ENCODE data around the gene ATP2C1.
"Not testable (repeated sequence)": the region's sequence is repeated elsewhere in the genome, so short reads cannot be mapped to it uniquely, and the experiment has no call there.

Gene ATP2C1

DNA sequence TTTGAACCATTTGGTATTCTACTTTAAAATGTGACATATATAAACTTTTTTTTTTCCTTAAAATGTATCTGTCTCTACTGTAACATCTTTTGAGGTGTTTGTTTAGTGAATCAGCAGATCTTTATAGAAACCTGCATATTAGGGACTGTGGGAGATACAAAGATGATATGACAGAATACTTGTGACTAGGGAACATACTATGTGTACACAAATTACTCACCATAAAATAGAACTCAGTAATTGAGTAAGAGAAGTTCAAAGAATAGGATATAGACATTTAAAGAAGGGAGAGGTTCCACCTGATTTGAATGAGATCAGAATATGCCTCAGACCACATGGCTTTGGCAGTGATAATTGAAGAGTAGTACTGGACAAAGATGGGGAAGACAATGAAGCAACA lies 47.9 kb downstream of the ATP2C1 start:
- DNase-seq = no peak

DNA sequence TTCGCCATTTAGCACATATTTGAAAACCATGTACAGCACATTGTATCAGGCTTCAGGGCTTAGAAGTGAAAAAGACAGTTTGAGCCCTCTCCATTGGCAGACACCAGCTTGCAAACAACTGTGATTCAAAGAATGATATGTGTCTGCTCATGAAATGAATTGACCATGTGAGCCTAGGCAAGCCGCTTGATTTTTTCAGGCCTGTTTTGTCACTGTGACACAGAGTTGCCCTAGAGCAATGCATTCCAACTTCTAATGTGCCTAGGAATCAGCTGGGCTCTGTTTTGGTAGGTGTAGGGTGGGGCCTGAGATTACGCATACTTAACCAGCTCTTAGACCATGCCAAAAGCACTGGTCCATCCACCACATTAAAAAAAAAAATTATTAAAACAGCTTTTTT lies 53.0 kb downstream of the ATP2C1 start:
- no peak for DNase-seq

DNA sequence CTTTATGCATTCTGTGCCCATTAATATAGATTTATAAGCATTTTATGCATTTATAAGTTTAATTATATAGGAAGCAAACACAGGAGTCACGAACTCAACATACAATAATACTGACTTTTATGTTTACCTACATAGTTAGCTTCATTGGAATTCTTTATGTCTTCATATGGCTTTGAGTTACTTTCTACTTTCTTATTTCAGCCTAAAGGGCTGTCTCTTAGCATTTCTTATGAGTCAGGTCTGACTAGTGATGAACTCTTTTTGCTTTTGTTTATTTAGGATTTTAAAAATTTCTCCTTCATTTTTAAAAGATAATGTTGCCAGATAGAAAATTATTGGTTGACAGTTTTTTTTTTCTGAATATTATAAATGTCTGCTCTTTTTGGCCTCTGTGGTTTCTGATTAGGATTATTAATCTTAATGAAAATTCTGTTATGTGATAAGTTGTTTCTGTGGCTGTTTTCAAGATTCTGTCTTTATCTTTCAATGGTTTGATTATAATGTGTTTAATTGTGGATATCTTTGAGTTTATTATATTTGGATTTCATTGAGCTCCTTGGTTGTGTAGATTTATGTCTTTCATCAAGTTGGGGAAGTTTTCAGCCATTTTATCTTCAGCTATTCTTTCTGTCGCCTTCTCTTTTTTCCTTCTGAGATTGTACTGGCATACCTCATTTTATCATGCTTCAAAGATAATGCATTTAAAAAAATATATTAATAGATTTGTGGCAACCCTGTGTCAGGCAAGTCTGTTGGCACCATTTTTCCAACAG lies 54.3 kb downstream of the ATP2C1 start:
- no peak for DNase-seq

DNA sequence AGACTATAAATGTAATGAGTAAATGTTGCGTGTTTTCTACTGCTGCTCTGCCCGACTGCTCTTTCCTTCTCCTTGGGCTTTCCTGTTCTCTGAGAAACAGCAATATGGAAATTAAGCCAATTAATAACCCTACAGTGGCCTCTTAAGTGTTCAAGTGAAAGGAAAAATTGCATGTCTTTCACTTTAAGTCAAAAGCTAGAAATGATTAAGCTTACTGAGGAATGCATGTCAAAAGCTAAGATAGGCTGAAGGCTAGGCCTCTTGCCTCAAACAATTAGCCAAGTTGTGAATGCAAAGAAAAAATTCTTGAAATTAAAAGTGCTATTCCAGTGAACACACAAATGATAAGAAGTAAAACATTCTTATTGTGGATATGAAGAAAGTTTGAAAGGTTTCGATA lies 55.0 kb downstream of the ATP2C1 start:
- no peak for DNase-seq

DNA sequence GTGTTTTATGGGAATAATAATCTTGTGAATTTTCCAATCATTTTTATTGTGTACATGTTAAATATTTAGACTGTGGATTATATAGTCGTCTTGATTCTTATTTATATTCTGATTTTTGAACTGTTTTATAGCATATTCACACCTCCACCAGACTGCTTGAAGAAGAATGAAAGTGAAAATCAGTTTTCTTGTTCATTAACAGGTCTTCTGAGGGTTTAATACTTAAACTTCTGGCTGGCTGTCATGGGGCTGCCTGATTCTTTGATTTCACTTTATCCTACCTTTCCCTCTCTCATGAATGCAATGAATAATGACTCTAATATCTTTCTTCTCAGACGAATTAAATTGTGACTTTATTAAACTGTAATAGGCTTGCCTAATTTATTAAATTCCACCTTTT lies 56.2 kb downstream of the ATP2C1 start:
- no peak for DNase-seq

DNA sequence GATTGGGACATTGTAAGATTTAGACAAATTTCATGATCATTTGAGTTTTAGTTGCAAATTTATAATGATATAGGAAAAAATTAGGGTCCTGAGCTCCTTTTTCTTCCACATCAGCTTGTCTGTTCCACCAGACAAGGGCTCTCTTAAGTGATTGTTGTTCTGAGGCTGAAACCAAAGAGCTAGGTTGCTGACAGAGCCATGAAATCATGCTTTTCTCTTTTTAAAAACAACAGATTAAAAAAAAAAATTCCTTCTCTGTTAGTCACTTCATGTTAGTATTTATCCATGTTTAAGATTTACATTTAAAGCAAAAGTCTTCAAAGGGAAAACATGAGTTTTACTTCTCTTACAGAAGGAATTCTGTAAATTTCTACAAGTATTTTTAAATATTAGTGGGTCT lies 56.8 kb downstream of the ATP2C1 start:
- DNase-seq = no peak

DNA sequence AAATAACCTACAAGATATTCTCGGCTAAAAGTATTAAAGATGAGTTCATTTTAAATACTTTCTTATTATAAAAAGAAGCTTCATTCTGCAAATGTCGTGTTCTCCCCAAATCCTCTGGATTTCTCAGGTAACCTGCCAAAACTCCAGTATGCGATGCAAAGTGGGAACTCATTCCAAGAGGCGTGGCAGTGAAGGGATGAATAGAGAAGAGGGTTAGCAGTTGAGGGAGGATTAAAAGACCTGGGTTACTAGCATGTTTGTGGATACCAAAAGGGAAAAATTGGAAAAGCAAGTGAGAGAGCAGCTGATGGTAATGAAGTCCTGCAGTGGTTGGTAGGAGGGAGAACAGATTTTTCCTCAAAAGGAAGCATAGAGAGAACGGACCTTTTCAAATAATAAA lies 61.6 kb downstream of the ATP2C1 start:
- no peak for DNase-seq

DNA sequence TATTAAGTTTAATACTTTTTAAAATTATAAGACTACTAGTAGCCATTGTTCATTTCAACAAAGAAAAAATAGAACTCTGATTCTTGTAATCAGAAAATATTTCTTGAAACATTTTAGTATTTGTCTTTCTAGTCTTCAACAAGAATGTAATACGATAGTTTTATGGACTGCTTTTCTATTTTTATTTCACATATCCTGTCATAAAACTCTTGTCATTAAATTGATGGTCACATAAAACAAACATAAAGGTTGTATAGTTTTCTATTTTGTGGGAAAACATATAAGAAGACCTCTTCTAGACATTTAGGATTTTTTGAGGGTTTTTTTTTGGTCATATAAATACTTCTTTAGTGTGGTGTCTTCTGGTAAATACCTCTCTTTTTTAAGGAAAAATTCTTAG lies 62.4 kb downstream of the ATP2C1 start:
- no peak for DNase-seq

DNA sequence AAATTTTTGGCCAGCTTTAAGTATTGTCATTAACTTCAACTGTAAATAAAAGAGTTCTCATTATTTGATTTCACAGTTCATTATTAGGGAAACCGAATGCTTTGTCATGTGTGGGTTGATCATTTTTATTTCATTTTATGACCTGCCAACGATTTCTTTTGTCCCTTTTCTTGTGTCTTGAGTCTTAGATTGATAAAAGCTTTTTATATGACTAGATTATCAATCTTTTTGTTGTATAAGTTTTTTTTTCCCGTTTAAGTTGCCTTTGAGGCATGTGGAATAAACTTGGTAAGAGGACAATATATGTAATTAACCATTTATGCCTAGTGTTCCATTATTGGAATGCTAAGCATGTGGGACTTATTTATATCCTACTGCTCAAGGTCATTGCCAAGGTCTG lies 62.8 kb downstream of the ATP2C1 start:
- no peak for DNase-seq

DNA sequence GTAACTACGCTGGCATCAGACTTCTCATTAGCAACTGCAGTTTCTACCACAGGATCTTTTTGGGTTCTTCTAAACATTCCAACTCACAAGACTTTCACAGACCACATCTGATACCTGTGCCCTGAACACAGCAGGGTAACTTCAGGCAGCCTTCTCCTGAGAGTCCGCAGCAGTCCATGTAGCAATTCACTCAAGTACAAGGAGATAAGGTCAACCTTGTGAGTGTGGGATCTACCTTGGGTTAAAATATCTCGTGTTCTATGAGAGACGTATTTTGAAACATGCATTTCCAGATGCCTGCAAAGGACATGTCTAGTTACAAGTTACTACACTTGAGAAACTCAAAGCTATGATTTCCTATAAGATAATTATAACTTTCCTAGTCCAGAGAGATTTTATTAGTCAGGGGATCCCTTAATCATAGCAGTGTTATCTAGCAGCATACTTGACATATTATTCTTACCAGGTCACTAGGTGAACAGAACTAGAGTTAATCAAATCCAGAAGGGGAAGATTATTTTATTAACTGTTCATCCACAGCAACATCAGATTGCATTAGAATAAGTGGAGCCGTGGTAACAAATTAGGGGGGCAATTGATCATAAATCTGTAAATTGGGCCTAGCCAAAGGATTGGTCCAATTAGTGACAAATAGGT lies 66.4 kb downstream of the ATP2C1 start:
- no peak for DNase-seq

DNA sequence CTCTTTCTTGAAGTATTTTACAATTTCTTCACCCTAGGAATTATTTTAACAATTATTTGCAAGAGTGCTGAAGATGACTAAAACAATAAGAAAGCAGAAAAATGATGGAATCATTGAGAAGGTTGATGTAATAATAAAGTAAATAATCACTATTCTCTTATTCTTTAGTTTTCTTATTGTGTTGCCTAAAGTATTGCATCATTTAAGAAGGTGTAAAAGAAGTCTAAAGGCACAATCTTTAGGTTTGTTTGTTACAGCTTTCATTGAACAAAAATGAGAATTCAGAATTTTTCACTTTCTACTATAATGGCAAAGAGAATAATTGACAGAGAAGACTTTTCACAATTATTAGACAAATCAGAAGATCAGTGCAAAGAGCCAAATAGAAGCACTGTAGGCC lies 67.6 kb downstream of the ATP2C1 start:
- DNase-seq = no peak

DNA sequence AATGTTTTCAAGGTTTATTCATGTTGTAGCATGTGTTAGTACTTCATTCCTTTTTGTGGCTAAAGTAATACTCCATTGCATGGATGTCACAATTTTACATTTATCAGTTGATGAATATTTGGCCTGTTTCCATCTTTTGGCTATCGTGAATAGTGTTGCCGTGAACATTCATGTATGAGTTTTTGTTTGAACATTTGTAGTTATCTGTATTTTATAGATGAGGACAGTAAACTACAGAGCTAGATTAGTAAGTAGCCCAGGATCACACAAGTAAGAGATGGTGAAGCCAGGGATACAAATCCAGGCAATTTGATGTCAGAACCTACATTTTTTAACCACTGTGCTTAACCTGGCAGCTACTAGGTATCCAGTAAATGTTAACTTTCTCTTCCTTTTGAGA lies 69.6 kb downstream of the ATP2C1 start:
- no peak for DNase-seq

DNA sequence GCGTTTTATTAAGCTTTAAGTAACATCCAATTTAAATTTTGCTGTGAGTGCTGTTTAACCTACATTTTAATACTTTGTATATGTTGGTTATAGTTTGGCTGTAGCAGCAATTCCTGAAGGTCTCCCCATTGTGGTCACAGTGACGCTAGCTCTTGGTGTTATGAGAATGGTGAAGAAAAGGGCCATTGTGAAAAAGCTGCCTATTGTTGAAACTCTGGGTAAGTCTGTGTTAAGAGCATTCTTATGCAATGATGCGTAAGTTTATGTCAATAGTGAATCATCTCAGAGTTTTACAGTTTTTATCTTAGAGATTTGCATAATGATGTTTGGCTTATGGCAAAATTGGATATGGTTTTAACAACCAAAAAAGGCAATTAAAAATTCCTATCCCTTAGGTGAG lies 70.0 kb downstream of the ATP2C1 start:
- no peak for DNase-seq

DNA sequence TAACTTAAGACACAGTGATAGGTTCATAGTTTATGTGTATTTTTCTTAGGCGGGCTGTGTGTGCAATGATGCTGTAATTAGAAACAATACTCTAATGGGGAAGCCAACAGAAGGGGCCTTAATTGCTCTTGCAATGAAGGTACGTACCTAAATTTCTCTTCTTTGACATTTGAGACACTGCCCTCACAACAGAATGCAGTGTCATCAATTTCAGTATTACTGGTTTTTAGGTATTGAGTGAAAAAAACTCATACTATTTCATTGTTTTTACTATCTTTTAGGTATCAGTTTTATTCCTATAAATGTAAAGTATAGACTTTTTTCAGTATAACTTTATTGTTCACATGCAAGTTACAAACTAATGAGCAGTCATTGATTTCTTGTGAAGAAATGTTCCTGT lies 73.4 kb downstream of the ATP2C1 start:
- no peak for DNase-seq

DNA sequence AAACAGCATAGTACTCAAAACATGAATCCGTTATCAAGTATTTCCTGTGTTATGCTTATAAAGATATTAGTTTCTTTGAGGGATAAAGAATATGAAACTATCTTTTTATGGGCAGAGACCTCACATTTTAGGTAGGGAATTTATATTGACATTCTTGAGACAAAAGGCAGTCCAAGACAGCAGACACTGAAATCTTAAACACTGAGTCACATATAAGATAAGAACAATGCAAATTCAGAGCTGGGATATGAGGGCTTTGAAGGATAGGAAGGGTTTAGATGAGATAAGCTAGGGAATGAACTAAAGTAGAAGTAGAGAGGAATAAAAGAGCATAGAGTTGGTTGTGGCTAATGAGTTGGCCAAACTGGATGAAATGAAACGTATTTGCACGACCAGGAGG lies 74.3 kb downstream of the ATP2C1 start:
- no peak for DNase-seq

DNA sequence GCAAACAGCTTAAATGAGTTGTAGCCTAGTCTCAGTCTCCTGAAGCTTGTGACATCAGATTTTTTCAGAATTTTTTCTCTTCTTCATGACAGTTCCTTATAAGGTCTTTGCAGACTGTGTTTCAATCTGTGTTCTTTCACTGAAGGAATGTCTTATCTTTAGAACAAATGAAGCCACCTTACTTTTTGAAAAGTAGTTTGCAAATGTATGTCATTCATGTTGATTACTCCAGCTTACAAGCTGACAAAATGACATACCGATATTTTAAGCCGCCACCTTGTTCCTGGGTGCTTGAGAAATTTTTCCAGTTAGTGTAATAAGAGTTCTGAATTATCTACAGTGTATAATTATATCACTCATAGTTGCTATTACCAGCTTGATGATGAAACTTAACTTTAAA lies 75.7 kb downstream of the ATP2C1 start:
- DNase-seq = no peak

DNA sequence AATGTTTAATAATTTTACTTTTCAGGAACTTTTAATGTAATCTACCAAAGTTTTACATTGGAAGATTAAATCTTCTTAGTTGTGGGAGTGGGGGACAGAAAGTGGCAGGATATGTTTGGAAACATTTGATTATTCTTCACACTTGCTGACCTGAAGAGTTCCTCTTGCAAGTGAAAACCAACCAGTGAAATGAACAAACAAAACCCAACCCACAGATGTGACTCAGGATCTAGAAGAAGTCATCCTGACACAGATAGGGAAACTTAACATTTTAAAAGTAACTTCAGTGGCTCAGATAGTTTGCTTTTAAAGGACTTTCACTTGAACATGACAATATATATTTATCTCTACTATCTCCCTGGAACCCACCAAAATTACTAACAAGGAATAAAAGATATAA lies 77.3 kb downstream of the ATP2C1 start:
- no peak for DNase-seq

DNA sequence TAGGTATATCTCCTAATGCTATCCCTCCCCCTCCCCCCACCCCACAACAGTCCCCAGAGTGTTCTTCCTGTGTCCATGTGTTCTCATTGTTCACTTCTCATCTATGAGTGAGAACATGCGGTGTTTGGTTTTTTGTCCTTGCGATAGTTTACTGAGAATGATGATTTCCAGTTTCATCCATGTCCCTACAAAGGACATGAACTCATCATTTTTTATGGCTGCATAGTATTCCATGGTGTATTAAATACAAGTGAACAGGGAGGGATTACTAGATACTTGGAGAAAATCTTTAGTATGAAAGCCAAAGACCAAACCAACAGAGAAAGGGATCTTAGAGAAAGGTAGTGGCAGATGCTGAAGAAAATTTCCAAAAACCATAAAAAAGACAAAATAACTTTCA lies 78.7 kb downstream of the ATP2C1 start:
- DNase-seq = not testable (repeated sequence)

DNA sequence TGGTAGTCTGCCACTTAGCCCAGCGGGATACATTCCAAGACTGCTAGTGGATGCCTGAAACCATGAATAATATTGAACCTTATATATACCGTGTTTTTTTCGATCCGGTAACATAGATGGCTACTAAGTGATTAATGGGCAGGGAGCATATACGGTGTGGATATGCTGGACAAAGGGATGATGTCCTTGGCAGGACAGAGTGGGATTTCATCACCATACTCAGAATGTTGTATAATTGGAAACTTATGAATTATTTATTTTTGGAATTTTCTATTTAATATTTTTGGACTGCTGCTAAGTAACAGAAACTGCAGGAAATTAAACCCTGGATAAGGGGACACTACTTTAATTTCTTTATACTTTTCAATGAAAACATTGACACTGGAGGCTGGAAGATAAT lies 79.5 kb downstream of the ATP2C1 start:
- no peak for DNase-seq

DNA sequence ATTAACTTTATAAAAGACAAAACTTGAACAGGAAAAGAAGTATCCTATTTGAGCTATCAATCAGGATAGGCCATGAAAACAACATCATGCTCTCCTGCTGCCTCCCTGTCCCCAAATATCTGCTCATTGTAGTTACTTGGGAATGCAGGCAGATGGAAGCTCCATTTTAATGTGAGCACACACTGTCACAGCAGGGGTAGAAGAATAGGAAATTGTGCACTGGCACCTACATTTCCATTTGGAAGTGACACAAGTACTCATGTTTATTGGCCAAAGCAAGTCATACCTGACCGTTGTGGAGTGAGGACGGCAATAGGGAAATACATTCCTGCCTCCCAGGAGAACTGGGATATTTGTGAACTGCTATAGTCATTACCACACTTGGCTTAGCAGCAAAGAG lies 80.3 kb downstream of the ATP2C1 start:
- DNase-seq = no peak

DNA sequence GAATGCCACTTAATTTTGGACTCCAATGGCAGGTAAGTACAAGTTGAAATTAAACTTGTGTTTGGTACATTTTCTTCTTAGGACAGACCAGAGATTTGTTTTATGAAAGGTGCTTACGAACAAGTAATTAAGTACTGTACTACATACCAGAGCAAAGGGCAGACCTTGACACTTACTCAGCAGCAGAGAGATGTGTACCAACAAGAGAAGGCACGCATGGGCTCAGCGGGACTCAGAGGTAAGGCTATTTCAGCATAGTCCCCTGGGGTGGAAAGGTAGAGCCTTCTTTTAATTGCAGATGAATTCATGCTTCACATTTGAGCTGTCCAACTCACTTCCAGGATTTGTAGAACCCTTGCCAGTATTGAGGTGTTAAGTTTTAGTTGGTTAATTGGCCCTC lies 81.4 kb downstream of the ATP2C1 start:
- DNase-seq = no peak

DNA sequence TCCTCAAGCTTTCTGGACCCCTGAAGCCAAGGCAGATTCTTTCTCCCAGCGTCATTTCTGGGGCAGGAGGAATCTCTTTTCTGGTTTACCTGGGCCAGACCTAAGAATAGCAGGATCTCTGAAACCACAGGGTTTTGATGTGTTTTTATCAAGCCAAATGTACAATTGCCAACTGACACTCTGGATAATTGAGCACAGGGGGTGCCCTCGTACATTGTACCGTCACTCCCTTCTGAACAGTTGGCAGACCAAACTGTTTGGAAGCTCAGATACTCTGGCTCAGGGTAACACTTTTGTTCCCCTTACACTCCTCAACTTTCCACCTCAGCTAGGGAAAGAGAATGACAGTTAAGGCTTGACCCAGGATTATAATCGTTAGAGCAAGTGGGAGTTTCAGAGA lies 82.8 kb downstream of the ATP2C1 start:
- no peak for DNase-seq

DNA sequence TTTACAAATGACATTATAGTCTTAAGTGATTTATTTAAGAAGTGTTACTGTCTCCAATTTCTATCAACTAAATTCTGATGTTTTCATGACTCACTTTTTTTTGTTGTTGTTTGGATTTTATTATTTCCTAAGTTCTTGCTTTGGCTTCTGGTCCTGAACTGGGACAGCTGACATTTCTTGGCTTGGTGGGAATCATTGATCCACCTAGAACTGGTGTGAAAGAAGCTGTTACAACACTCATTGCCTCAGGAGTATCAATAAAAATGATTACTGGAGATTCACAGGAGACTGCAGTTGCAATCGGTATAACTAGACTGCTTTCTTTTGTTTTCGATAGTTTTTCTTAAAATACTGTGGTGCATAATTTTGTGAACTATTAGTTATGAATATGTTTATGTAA lies 85.2 kb downstream of the ATP2C1 start:
- no peak for DNase-seq

DNA sequence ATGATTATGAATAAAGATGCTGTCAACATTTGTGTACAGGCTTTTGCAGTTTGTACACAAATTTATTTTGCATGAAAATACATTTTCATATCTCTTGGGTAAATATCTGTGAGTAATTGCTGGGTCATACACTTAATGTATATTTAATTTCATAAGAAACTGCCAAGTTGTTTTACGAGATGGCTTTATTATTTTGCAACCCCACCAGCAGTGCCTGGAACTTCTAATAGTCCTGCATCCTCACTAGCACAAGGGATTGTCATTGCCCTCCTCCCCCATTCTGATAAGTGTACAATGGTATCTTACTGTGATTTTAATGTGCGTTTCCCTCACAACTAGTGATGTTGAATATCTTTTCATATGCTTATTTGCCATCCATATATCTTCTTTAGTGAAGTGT lies 87.6 kb downstream of the ATP2C1 start:
- no peak for DNase-seq

DNA sequence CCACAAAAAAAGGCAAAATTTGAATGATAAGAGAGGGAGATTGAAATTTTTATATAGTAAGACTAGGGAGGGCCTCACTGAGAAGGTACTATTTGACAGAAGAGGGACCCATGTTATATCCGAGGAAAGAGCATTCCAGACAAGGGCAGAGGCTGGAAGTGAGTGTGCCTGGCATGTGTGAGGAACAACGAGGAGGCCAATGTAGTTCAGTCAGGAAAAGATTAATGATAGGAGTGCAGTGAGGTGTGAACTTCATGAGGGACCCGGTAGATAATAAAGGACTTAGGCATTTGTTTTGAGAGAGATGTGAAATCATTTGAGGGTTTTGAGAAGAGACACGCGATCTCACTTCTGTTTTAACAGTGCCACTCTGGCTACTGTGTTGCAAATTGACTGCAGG lies 96.4 kb downstream of the ATP2C1 start:
- no peak for DNase-seq
